ENCODE results near the gene GAB4. TPM values are rescaled to one million over a fixed set of nuclear protein-coding genes. Genes with fewer than 3 reads are reported as not detected.
"Not testable (repeated sequence)": the region's sequence is repeated elsewhere in the genome, so short reads cannot be mapped to it uniquely, and the experiment has no call there.

GAB4 gene
- total RNA-seq, 3 donors from 2014 or later: not detected

DNA sequence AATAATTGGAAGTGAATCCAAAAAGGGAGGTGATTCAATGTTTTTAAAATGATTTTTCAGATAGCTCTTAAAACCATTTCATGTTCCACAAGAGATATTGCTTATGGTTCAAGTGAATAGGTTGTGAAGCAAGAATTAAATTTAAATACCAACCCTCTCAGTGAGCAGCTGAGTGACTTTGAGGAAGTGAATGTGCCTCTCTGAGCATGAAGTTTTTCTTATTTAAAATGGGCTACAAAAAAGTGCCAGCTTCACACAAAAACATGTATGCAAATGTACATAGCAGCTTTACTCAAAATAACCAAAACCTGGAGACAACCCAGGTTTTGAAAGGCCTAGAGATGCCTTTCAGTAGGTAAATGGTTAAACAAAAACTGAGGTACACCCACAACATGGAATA lies 35.5 kb upstream of the GAB4 start:
- DNase-seq: no peak
- intact Hi-C loops (cut with DNase I, micrococcal nuclease): no loop called here
- Histone ChIP-seq H3K9me3 (no peaks in the 10 kb centered on the region), H3K36me3 (ENCODE audit: low read depth) (no peaks in the 10 kb centered on the region), H3K4me1 (ENCODE audit: low read depth) (no peaks in the 10 kb centered on the region), H3K4me3 (no peak overlapping the region)
- TF ChIP-seq, protein P1, sequence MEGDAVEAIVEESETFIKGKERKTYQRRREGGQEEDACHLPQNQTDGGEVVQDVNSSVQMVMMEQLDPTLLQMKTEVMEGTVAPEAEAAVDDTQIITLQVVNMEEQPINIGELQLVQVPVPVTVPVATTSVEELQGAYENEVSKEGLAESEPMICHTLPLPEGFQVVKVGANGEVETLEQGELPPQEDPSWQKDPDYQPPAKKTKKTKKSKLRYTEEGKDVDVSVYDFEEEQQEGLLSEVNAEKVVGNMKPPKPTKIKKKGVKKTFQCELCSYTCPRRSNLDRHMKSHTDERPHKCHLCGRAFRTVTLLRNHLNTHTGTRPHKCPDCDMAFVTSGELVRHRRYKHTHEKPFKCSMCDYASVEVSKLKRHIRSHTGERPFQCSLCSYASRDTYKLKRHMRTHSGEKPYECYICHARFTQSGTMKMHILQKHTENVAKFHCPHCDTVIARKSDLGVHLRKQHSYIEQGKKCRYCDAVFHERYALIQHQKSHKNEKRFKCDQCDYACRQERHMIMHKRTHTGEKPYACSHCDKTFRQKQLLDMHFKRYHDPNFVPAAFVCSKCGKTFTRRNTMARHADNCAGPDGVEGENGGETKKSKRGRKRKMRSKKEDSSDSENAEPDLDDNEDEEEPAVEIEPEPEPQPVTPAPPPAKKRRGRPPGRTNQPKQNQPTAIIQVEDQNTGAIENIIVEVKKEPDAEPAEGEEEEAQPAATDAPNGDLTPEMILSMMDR (IDR thresholded peaks at IDR 0.05): no peak
- no peak for ATAC-seq

DNA sequence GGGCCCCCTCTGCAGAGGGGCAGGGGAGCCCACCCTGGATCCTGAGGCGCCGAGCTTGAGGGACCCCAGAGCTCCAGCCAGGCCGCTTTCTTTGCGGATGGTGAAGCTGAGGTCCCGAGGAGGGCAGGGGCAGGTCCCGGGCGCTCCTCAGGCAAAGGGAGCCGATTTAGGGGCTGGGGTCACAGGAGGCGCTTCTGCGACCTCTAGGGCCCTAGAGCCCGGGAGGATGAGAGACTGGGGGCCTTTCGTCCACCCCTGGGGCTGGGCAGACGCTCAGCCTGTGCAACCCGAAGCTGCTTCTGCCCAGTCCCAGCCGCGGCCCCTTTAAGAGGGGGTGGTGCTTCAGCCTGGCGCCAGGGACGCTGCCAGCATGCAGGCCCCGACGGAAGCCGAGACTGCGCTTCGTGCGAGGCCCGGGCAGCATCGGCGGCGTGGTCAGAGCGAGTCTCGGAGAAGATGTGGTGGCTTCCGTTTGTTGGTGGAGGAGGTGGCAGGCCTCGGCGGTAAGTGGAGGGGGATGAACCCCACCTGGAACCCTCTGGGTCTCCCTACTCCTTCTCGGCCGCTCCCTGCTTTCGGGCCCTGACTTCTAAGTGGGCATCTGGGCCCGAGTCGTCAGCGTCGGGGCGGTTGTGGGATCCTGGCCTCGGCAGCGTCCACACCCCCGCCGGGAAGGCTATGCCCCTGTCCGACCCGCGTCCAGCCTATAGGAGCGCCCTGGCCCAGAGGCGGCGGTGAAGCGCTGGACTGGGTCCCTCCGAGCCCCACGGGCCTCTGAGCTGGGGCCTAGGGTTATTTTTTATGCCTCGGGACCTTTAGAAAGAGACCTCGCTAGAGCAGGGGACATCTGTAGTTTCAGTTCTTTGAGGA lies 29.1 kb upstream of the GAB4 start:
- DNase-seq; intact Hi-C loops (cut with DNase I, micrococcal nuclease); H3K4me3 ChIP-seq; H3K9me3 ChIP-seq; H3K36me3 ChIP-seq (ENCODE audit: low read depth); H3K4me1 ChIP-seq (ENCODE audit: low read depth): not testable (repeated sequence)
- peak; percentile 74 for ATAC-seq

DNA sequence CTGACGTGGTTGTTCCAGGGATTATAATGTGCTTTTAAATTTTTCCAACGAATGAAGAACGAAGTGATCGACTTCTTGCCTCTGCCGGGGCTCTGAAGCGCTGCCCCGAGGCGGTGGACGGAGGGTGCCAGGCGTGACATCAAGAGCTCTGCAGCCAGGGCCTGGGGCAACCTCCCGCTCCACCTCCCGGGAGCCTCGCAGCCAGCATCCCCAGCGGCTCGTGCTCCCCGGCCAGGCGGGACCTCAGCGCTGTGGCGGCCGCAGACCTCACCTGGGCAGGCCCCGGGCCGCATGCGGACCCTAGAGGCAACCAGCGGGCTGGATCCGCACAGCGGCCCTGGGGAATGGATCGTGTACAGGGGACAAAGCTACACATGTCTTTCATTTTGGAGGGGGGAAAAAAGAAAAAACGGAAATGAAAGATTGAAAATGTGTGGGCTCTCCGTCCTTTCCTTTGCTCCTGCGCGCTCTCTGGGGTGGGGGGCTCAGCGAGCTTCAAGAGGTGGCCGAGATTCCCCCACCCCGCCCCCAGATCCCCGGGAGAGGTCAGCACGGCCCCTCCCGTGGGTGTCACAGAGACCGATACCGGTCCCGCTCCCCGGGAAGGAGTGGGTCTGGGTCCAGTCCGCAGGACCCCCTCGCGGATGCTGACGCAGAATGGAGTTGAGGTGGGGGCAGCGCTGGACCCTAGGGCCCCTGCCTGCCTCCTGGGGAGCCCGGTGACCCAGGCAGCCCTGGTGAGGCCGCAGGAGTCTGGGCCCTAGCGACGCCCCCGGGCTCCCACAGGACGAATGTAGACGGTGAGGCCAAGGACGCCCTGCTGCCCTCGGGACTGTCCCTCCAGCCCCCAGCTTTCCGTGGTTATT lies 28.2 kb upstream of the GAB4 start:
- H3K4me1 ChIP-seq (ENCODE audit: low read depth); intact Hi-C loops (cut with DNase I, micrococcal nuclease); DNase-seq; H3K36me3 ChIP-seq (ENCODE audit: low read depth); H3K4me3 ChIP-seq; H3K9me3 ChIP-seq: not testable (repeated sequence)
- peak; percentile 29 for ATAC-seq

DNA sequence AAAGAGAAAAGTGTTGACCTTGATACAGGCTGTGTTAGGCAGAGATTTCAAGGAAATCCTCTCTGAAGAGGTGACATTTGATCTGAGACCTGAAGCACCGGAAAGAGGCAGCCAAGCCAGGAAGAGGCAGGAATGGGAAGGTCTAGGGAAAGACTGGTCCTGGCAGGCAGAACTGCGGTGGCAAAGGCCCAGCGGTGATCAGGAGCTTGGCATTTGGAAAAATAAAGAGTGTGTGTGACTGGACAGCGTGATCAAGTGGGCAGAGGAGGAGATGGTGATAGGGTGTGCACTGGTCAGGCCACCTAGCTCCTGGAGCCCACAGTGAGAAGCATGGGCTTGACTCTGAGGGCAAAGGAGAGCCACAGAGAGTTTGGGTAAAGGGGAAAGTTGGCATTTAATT lies 27.2 kb upstream of the GAB4 start:
- TF ChIP-seq, protein P1 (IDR thresholded peaks at IDR 0.05): no peak
- Histone ChIP-seq H3K9me3 (peaks cover 4% of the 10 kb centered on the region), H3K4me3 (no peak overlapping the region), H3K36me3 (ENCODE audit: low read depth) (no peaks in the 10 kb centered on the region), H3K4me1 (ENCODE audit: low read depth) (no peaks in the 10 kb centered on the region)
- DNase-seq (no peak), ATAC-seq (no peak)
- intact Hi-C loops (cut with DNase I, micrococcal nuclease): no loop called here

DNA sequence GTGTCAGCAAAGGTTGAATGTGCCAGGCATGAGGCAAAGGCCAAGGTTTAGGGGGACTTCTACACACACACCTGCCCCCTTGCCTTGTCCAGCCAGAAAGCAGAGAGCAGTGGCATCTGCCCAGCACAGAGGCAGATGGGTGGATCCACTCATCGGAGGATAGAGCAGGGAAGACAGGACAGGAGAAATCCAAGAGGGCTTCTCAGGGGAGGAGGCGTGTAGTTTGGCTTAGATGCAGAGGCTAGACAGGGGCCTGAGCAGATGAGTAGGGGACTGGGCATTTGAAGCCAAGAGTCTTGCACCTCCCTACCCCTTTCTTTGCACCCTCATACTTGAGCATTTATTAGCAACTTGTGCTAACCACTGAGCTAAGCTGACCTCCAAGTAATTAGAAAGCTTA lies 26.5 kb upstream of the GAB4 start:
- ATAC-seq; intact Hi-C loops (cut with DNase I, micrococcal nuclease); H3K36me3 ChIP-seq (ENCODE audit: low read depth); H3K9me3 ChIP-seq; DNase-seq; H3K4me3 ChIP-seq; H3K4me1 ChIP-seq (ENCODE audit: low read depth): not testable (repeated sequence)

DNA sequence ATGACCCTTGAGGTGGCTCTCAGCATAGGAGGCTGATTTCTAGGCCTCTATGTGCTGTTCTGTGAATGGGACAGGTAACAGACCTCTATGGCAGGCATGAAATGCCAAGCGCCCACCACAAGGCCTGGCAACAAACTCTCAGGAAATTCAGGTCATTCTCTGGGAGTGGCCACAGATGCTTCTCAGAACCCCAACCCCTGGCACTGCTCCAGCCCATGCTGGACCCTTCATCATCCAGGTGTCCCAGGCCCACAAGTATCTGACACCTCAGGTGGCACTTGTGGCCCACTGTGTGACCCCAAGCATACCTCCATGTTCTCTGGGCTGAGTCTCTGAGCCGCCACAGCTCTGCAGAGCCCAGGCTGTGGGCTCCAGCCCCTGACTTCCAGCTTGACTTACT lies 24.3 kb upstream of the GAB4 start:
- intact Hi-C loops (cut with DNase I, micrococcal nuclease); H3K4me3 ChIP-seq; ATAC-seq; H3K9me3 ChIP-seq; DNase-seq; H3K4me1 ChIP-seq (ENCODE audit: low read depth); H3K36me3 ChIP-seq (ENCODE audit: low read depth): not testable (repeated sequence)

DNA sequence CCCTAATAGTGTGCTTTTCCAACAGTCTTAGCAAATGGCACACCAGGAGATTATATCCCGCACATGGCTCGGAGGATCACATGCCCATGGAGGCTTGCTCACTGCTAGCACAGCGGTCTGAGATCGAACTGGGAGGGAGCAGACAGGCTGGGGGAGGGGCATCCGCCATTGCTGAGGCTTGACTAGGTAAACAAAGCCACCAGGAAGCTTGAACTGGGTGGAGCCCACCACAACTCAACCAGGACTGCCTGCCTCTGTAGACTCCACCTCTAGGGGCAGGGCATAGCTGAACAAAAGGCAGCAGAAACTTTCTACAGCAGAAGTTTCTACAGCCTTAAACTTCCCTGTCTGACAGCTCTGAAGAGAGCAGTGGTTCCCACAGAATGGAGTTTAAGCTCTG lies 16.4 kb upstream of the GAB4 start:
- H3K9me3 ChIP-seq; H3K4me3 ChIP-seq; H3K36me3 ChIP-seq (ENCODE audit: low read depth); DNase-seq; ATAC-seq; H3K4me1 ChIP-seq (ENCODE audit: low read depth); intact Hi-C loops (cut with DNase I, micrococcal nuclease): not testable (repeated sequence)

DNA sequence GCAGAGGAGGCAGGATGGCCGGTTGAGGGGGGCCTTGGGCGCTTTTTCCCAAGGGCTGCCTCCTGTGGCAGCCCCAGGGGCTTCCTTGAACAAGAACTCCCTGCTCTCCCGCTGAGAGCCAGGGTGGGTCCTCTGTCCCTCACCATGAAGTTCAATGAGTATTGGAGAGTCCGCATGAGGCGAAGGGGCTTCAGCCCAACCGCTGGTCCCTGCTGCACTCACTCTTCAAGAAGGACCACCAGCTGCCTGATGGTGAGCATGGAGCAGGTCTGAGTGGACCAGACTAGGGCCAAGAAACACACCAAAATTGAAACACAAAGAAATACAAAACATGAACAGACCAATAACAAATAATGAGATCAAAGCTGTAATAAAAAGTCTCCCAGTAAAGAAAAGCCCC lies 7.5 kb upstream of the GAB4 start:
- intact Hi-C loops (cut with DNase I, micrococcal nuclease): not testable (repeated sequence)

DNA sequence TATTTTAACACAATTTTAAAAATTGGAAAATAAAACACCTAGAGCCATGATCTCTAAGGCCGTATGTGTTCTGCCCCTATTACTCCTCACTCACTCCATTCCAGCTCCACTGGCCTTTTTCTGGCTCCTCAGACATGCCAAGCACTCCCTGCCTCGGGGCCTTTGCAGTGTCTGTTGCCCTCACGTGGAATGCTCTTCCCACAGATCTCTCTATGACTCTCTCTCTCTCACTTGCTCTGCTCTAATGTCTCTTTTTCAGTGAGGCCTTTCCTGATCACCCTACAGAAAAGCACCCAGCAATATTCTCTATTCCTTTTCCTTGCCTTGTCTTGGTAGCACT lies 6.0 kb upstream of the GAB4 start:
- DNase-seq; H3K4me3 ChIP-seq; H3K9me3 ChIP-seq; H3K36me3 ChIP-seq (ENCODE audit: low read depth); ATAC-seq; intact Hi-C loops (cut with DNase I, micrococcal nuclease); H3K4me1 ChIP-seq (ENCODE audit: low read depth): not testable (repeated sequence)

More for the DNA sequence above, 7.5 kb upstream of the GAB4 start:
- H3K9me3 ChIP-seq; DNase-seq; H3K4me3 ChIP-seq; H3K36me3 ChIP-seq (ENCODE audit: low read depth); ATAC-seq; H3K4me1 ChIP-seq (ENCODE audit: low read depth): not testable (repeated sequence)

Measured in mucosa of descending colon (tissue), 3 donors.